Activated CD4-positive, alpha-beta T cell treated with anti-CD3 and anti-CD28 coated beads for 4 hours (primary cell): ENCODE measurements around the gene LRRC8D.
"Not testable (repeated sequence)": the region's sequence is repeated elsewhere in the genome, so short reads cannot be mapped to it uniquely, and the experiment has no call there.

Experiments
- DNase-seq, 2 donors: peaks; one replicate each; pipeline ENCODE4 v3.0.0-alpha.2; 2020

LRRC8D gene

DNA sequence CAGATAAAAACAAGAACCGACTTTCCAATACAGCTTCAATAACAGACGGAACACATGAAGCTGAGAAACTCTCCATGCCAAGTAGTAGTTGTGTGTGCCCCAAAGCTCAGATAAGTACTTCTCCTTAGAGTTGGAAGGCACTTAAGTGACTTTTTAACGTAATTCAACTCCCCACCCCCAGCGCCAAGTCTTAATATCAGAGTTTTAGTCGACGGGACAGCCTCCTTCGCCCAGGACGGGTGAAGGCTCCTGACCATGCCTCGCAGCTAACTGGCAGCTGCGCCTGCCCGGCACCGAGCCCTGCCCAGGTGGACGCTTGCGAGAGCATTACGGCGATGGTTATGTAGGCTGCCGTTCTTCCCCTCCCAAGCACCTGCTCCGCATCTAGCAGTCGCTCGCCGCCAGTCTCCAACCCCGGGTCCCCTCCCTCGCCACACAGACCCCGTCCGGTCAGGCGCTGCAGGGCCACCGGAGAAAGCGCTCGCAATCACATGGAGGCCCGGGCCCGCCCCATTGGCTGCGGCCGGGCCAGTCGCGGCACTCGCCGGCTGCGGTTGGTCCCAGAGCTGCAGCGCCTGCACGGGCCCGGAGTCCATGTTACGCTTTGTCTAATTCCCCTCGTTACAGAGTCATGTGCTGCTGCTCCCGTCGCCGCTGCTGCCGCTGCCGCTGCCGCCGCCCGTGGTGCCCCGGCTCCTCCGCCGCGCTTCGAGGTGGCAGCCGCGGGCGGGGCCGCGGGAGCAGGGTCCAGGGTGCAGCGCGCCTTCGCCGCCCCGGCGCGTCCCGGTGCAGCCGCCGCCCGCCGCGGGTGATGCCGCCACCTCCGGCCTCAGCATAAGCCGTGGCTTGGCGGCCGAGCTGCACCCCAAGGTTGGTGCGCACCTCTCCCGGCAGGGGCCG is at the start of gene LRRC8D:
Gene LRRC8D, plus strand, starts transcription at position 611 of the 900 bp plus-strand sequence. CDS start 112,037 bp downstream, outside the sequence.
- DNase-seq = peak; percentile 34 to 40

DNA sequence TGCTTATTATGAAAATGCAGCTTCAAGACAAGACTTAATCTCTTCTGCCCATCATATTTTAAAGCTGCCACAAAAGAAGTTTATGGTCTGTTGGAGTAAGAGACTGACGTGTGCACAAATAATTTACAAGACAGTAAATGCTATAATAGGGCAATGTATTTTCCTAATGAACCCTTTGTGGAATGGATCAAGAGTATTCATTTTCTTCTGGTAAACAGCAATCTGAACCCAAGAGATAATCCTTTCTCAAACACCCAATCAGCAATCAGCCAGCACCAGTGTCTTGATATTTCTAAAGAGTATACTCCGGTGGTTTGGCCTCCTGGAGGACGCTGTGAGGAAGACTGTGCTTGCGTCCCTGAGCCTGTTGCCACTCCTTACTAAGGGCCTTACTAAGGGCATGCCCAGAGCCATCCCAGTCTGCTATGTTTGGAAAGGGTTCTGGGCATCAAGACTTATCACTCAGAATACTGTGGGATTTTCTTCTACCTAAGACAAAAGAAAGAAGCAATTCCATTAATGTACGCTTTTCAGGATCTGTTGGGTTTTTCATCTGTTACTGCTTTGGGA is 48.8 kb upstream of the LRRC8D start:
- no peak for DNase-seq

DNA sequence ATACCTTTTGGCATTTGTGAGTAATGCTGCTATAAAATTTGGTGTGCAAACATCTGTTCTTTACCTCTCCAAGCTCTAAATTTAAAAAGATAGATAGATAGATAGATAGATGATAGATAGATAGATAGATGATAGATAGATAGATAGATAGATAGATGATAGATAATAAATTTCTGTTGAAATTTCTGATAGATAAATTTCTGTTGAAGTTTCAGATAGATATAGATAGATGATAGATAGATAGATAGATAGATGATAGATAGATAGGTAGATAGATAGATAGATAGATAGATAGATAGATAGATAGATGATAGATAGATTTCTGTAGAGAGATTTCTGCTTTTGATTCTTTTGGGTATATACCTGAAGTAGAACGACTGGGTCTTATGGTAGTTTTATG is 44.7 kb upstream of the LRRC8D start:
- not testable (repeated sequence) for DNase-seq

DNA sequence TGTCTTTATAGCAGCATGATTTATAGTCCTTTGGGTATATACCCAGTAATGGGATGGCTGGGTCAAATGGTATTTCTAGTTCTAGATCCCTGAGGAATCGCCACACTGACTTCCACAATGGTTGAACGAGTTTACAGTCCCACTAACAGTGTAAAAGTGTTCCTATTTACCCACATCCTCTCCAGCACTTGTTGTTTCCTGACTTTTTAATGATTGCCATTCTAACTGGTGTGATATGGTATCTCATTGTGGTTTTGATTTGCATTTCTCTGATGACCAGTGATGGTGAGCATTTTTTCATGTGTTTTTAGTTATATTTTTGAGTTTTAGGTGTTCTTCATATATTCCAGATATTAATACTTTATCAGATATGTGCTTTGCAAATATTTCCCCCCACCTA is 43.6 kb upstream of the LRRC8D start:
- not testable (repeated sequence) for DNase-seq

DNA sequence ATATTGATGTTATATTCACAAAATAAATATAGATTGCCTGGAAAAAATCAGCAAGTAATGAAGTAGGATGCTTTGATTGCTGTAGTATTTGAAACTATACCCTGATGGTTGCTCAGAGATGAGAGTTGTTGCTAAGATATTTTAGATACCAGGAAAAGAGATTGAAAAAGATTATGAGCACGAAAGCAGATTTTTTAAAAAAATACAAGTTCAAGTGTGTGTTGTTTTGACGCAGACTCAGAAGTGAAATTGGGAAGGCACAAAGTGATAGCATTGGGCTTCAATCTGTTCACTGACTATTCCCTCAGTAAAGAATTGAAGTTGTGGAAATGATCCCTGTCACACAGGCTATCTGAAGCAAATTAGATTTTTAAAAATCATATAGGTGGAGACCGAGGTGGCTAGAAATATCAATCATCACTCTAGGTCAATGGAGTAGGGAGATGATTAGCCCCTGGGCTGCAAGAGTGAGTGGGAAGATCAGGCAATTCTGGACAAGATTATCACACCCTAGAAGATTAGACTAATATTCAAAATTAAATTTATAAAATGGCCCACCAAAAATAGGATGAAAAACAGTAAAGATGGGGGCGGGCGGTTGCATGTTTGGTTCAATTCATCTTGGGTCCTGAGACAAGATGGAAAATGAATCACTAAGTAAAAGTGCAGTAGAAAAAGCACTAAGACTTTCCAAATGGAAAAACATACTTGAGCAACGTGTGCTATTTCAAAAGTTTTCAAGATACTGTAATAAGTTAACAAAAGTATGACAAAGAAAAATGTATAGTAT is 41.5 kb upstream of the LRRC8D start:
- peak in 1 of 2 donors; percentile 24 for DNase-seq

DNA sequence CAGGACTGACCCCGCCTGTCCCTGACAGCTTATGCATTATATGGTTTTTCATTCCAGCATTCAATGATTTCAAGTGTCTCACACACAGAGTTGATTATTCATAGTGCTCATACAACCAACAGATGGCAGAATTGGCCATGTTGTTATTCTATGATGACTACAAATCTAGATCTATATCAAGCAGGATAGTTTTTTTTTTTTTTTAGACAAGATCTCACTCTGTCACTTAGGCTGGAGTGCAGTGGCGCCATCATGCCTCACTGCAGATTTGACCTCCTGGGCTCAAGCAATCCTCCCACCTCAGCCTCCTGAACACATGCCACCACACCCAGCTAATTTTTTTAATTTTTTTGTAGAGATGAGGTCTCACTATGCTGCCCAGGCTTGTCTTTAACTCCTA is 40.1 kb upstream of the LRRC8D start:
- DNase-seq = no peak

DNA sequence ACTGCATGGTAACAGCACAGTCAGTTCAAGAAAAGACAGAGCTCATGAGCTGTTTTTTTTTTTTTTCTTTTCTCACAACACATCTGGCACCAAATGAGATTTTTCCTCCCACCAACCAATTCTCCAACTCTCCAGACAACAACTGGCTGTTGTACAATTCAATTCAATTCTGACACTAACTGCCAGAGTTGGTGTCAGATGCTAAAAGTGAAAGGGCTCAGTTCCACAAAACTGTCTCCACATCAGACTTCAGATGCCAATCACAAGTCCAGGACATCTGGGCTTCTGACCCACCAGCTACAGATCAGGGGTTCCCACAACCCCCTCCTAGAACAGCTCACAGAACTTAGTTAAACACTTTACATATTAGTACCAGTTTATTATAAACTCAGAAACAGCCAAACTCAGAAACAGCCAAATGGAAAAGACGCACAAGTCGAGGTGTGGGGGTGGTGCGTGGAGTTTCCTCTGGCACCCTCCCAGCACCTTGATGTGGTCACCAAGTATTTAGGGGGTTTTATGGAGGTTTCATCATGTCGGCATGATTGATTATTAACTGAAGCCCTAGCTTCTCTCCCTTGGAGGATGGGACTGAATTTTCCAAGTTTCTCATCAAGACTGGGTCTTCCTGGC is 39.2 kb upstream of the LRRC8D start:
- DNase-seq = peak; percentile 76 to 83

DNA sequence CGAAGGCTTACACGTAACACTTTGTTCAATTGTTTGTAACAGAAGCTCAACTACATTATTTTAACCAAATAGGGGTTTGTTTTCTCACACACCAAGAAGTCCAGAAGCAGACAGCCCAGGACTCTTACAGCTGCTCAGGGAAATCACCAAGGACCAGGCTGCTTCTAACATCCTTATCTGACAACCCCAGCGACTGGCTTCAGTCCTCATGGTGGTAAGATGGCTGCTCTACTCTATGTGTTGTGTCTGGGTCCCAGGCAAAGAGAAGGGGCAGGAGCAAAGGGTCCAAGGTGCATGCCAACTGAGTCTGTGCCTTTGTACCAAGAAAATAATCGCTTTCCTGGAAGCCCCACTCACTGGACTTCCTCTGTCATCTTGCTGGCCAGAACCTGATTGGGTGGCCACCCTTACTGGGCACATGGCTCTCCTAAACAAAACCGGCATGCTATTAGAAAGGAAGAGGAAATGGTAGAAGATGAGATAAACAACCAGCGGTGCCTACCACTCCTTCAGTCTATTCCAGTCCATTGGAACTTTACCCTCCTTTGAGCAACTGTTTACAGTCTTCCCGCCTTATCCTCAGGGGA is 34.1 kb upstream of the LRRC8D start:
- DNase-seq = no peak

DNA sequence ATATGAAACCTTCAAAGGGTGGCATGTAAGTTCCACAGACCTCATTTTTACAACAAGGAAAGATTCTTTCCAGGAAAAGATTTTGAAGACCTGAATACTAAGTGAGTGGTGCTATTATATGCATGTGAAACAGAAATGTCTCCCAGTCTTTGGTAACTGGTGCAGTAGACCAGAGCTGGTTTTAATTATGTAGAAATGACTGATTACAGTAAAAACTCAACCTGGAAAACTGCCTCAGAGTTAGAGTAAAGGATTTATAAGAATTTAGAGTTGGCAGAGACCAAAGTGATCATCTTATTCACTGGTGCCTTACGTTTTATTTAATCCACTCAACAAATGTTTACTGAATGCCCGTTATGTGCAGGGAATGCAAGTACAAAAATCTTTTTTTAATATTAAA is 30.2 kb upstream of the LRRC8D start:
- DNase-seq = no peak

DNA sequence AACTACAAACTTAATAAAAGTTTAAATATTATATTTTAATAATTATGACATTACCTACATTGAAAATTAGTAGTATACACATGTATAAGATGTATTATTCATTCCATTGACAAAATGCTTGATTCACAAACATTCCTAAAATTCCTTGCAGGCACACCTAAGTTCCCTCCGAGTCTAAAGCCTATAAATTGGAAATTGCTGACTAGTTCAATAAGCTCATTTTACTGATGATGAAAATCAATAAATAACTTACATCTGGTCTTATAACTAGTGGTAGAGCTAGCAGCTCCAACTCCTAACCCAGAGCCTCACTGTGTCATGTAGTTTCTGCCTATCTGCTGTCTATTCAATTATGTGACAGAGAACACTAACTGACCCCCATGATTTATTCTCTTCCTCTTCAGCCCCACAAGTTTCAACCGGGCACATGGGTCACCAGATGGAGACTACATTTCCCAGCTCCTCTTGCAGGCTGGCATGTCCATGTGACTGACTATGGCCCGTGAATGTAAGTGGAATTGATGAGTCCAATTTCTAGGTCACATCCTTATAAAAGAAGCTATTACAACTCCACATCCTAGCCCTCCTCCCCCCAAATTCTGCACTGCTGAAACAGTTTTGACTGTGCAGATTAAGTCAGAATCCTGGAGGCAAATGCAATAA is 29.6 kb upstream of the LRRC8D start:
- DNase-seq = no peak

DNA sequence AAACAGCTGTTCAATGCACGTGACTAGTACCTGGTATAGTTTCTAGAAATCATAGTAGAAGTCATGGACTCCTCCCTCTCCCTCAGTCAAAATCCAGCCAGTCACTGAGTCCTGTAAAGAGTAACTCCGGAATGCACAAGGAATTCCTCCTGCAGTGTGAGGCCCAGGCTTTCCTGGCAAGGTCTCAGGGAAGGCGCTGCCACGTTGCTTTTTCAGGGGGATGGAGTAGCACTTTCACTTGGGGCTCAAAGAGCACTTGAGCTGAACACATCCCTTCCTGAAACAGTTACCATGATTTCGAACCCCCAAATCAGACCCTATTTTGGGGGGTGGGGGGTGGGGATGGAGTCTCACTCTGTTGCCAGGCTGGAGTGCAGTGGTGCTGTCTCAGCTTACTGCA is 26.4 kb upstream of the LRRC8D start:
- no peak for DNase-seq

DNA sequence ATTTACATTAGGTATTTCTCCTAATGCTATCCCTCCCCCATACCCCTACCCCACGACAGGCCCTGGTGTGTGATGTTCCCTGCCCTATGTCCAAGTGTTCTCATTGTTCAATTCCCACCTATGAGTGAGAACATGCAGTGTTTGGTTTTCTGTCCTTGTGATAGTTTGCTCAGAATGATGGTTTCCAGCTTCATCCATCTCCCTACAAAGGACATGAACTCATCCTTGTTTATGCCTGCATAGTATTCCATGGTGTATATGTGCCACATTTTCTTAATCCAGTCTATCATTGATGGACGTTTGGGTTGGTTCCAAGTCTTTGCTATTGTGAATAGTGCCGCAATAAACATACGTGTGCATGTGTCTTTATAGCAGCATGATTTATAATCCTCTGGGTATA is 25.3 kb upstream of the LRRC8D start:
- DNase-seq = not testable (repeated sequence)

DNA sequence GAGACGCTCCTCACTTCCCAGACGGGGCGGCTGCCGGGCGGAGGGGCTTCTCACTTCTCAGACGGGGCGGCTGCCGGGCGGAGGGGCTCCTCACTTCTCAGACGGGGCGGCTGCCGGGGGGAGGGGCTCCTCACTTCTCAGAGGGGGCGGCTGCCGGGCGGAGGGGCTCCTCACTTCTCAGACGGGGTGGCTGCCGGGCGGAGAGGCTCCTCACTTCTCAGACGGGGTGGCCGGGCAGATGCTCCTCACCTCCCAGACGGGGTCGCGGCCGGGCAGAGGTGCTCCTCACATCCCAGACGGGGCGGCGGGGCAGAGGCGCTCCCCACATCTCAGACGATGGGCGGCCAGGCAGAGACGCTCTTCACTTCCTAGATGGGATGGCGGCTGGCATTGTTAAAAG is 23.0 kb upstream of the LRRC8D start:
- not testable (repeated sequence) for DNase-seq

DNA sequence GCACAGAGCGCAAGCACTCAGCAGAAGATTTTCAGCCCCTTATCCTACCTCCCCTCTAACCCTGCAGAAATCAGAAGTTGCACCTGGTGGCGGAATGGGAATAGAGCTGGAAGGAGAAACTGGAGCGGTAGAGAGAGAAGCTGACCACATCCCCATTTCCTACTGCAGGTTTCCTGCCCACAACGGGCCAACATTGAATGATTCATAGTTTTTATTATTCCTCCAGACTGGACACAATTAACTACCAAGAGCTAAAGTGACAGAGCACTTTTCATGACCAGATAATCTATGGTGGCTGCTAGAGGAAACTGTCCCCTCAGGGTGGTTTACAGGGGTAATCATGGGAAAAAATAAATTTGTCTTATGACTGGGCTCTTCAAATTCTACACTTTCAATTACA is 21.3 kb upstream of the LRRC8D start:
- DNase-seq = no peak

DNA sequence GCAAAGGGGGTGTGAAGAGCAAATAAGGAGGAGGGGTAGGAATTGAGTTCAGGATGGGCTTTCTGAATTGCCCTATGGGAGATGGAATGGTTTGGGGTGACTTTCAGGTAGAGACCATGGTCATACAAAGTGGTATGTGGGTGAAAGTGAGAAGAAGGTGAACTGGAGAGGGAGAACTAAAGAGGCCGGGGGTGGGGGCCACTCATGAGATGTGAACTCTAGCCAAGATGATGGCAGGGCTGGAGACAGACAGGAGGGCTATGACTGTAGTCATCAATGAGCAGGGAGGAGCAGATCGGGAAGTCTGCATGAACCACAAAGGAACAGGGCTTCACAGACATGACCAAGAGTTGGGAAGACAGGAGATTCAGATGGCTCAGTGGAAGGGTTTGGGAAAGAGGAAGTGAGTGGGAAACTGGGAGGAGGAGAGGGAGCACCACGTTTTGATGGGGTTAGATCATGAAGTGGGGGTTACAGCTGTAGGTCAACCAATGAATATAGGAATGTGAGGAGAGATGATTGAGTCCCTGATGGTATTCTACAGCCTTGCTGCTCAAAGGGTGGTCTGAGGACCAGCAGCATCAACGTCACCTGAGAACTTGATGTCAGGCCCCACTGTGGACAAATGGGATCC is 20.7 kb upstream of the LRRC8D start:
- no peak for DNase-seq

DNA sequence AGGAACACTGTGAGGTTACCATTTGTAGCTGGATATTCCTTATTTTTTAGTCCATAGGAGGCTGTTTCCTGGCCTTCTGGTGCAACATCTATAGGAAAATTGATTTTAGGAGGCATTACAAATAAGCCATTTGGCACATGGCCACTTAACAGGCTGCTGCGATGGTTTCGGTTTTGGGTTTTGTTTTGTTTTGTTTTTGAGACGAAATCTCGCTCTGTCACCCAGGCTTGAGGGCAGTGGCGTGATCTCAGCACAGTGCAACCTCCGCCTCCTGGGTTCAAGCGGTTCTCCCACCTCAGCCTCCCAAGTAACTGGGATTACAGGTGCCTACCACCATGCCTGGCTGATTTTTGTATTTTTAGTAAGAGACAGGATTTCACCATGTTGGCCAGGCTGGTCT is 20.1 kb upstream of the LRRC8D start:
- no peak for DNase-seq

DNA sequence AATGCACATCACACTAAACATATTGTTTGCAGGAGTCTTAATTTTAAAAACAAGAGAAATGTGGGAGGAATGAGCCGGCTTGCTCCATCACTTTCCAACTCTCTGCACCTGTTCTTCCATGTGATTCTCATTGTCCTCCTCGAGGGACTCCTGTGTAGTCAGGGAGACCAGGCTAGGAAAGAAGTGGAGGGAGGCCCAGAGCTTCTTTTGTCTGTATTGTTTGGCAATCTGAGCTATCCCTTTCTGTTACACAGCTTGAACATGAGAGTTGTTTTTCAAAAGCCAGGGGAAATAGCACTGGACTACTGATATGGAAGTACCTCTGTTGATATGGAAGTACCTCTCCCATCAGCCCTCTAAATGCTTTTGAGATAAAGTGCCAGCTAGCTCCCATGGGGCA is 18.8 kb upstream of the LRRC8D start:
- DNase-seq = no peak

DNA sequence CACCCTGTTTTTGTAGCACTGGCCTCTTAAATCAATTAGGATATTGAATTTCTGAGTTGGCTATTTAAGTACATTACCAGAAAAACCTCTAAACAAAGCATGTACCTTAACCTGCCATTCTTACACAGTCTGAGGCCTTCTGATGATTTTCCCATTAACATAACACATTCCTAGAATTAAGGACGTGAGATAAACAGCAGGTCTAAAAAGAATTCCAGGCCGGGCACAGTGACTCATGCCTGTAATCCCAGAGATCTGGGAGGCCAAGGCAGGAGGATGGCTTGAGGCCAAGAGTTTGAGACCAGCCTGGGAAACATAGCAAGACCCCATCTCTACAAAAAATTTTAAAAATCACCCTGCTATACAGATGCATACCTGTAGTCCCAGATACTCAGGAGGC is 18.0 kb upstream of the LRRC8D start:
- no peak for DNase-seq

DNA sequence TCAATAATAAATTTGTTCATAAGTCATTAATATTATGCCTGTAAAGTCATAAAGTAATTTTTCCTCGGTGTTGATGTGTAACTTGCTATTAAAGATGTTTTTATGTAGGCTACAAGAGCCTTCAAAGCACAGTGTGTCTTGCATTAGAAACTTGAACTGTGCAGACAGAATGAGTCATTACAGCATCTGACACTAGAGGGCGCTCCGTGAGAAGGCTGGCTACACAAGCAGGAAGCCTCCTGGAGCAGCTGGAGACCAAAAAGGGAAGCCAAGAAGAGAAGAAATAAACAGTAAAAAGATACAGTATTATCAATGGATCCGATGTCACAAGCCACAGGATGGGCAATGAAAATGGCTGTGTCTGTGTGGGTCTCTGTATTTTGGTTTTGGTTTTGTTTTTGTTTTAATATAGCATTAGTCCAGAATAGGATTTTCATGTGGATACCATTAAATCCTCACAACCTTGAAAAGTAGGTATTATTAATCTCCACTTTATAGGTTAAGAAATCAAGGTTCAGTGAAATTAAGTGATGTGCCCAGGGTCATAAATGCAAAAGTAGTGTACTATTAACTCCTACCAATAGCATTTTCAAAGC is 16.1 kb upstream of the LRRC8D start:
- DNase-seq = peak; percentile 82 to 91

DNA sequence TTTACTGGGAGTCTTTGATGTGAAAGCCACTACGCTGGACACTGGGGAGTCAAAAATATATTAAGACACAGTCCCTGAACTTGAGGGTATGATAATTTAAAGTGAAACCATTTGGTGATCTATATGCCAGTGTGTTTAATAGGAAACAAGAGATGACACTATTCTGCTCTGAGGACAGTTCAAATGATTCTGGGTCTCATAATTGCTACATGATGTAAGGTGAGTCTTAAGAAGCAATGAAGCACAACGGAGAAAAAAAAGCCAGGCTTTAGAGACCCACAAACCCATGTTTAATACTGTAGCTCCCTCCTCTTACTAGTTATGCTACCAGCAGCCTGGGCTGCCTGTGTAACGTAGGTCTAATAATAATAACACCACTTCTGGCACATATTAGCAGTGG is 14.2 kb upstream of the LRRC8D start:
- DNase-seq = no peak

DNA sequence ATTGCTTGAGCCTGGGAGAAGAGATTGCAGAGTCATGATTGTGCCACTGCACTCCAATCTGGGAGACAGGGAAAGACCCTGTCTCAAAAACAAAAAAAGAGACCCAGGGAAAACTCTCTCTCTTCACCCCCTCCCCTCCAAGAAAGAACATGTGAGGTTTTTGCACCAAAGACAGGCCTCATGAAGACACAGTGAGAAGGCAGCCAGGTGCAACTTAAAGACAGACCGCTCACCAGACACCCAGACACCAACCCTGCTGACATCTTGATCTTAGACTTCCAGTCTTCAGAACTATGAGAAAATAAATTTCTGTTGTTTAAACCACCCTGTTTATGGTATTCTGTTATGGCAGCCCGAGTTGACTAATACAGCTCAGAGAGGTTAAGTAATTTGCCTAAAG is 13.3 kb upstream of the LRRC8D start:
- DNase-seq = no peak
